Liver (tissue), 9 donors: Measurements from ENCODE around the gene PGLYRP2. TPM values are rescaled to one million over a fixed set of nuclear protein-coding genes. Genes with fewer than 3 reads are reported as not detected.
A peak's percentile ranks its signal among the peaks of the same experiment; 100 is the strongest.
"Not testable (repeated sequence)": the region's sequence is repeated elsewhere in the genome, so short reads cannot be mapped to it uniquely, and the experiment has no call there.

Experiments used
- DNase-seq: peaks from one replicate; pipeline ENCODE4 v3.0.0-alpha.2; 2017; ENCODE audit warnings: low spot score
- H3K27ac ChIP-seq, 2 donors: one replicate each; pipeline ENCODE4 v1.7.0; 2013; ENCODE audit warnings: inconsistent platforms in 2 of 2, low read length in 2 of 2, control low read depth in 1 of 2, low read depth in 1 of 2, mild to moderate bottlenecking in 1 of 2
- H3K27me3 ChIP-seq, 4 donors: one replicate each; pipeline versions ENCODE4 v1.6.1 to v1.7.0; 2013; ENCODE audit warnings: low read length in 3 of 4, inconsistent platforms in 1 of 4, mild to moderate bottlenecking in 1 of 4, moderate library complexity in 1 of 4; ENCODE audit not compliant: control insufficient read depth in 4 of 4, insufficient read depth in 4 of 4
- H3K36me3 ChIP-seq, 4 donors: one replicate each; pipeline versions ENCODE4 v1.6.1 to v1.7.0; 2013; ENCODE audit warnings: low read length in 3 of 4, mild to moderate bottlenecking in 3 of 4, low read depth in 1 of 4, moderate library complexity in 1 of 4; ENCODE audit not compliant: control insufficient read depth in 4 of 4, insufficient read depth in 3 of 4
- H3K4me1 ChIP-seq, 4 donors: one replicate each; pipeline versions ENCODE4 v1.6.1 to v1.7.0; 2013; ENCODE audit warnings: low read length in 3 of 4, mild to moderate bottlenecking in 3 of 4, moderate library complexity in 1 of 4; ENCODE audit not compliant: control insufficient read depth in 4 of 4, insufficient read depth in 4 of 4
- H3K4me3 ChIP-seq, 3 donors: one replicate each; pipeline versions ENCODE4 v1.6.1 to v1.7.0; 2013; ENCODE audit warnings: low read length in 3 of 3, control low read depth in 1 of 3, low read depth in 1 of 3, mild to moderate bottlenecking in 1 of 3
- H3K9ac ChIP-seq, 2 donors: one replicate each; pipeline ENCODE4 v1.7.0; 2013; ENCODE audit warnings: low read length in 2 of 2, mild to moderate bottlenecking in 2 of 2, moderate library complexity in 2 of 2, control low read depth in 1 of 2, low read depth in 1 of 2
- H3K9me3 ChIP-seq, 4 donors: one replicate each; pipeline versions ENCODE4 v1.6.1 to v1.7.0; 2013; ENCODE audit warnings: low read length in 3 of 4; ENCODE audit not compliant: control insufficient read depth in 4 of 4
- FOXA1 ChIP-seq: IDR thresholded peaks from 2 replicates; pipeline ENCODE4 v1.6.1; 2016; ENCODE audit warnings: antibody characterized with exemption
- GABPA ChIP-seq, 2 donors: IDR thresholded peaks in 1 of 2; conservative IDR thresholded peaks in 1 of 2; 2 replicates each; pipeline ENCODE4 v1.6.1; 2016; ENCODE audit warnings: antibody characterized with exemption in 2 of 2, mild to moderate bottlenecking in 1 of 2, moderate library complexity in 1 of 2
- HNF4A ChIP-seq, 2 donors: conservative IDR thresholded peaks; 2 replicates each; pipeline ENCODE4 v1.6.1; 2016; ENCODE audit warnings: antibody characterized with exemption in 2 of 2, mild to moderate bottlenecking in 2 of 2
- HNF4G ChIP-seq: IDR thresholded peaks from 2 replicates; pipeline ENCODE4 v1.6.1; 2016; ENCODE audit warnings: antibody characterized with exemption
- JUND ChIP-seq, 2 donors: IDR thresholded peaks; 2 replicates each; pipeline ENCODE4 v1.6.1; 2016; ENCODE audit warnings: antibody characterized with exemption in 2 of 2
- RAD21 ChIP-seq, 2 donors: IDR thresholded peaks; 2 replicates each; pipeline ENCODE4 v1.6.1; 2016; ENCODE audit warnings: antibody characterized with exemption in 2 of 2, mild to moderate bottlenecking in 2 of 2
- RXRA ChIP-seq, 2 donors: IDR thresholded peaks; 2 replicates each; pipeline ENCODE4 v1.6.1; 2017 to 2018; ENCODE audit warnings: antibody characterized with exemption in 2 of 2, mild to moderate bottlenecking in 1 of 2
- SP1 ChIP-seq: IDR thresholded peaks from 2 replicates; pipeline ENCODE4 v1.6.1; 2018; ENCODE audit warnings: antibody characterized with exemption, mild to moderate bottlenecking
- TAF1 ChIP-seq: conservative IDR thresholded peaks from 2 replicates; pipeline ENCODE4 v1.6.1; 2016; ENCODE audit warnings: antibody characterized with exemption, mild to moderate bottlenecking
- WGBS: extraction: QIAGEN DNeasy Blood & Tissue Kit; methylation state at CpG from one replicate; pipeline ENCODE4 v1.1.7; 2013; 5-methylcytosine and 5-hydroxymethylcytosine counted together
- polyA plus RNA-seq, 2 donors: library from polyadenylated mRNA; stranded (reverse) in 1 of 2; unstranded in 1 of 2; fragments of 200-250 nt in 1 of 2; fragments of >200 nt in 1 of 2; fragmentation: Nextera tagmentation in 1 of 2; extraction: Ambion mirVana in 1 of 2; gene quantifications; one replicate each; pipeline versions ENCODE4 v1.2.1 to v1.2.3, GENCODE V29; 2013 to 2015
- total RNA-seq, 2 donors: library from RNA; depleted of rRNA; stranded (reverse); fragments of >200 nt; gene quantifications; one replicate each; pipeline ENCODE4 v1.2.3, GENCODE V29; 2014
- TF ChIP-seq, protein P1 (sequence below): IDR thresholded peaks from 2 replicates; pipeline ENCODE4 v1.6.1; 2016; ENCODE audit warnings: antibody characterized with exemption, mild to moderate bottlenecking
- TF ChIP-seq, protein P2 (sequence below): IDR thresholded peaks from 2 replicates; pipeline ENCODE4 v1.6.1; 2016; ENCODE audit warnings: antibody characterized with exemption
- TF ChIP-seq, protein P3 (sequence below): IDR thresholded peaks from 2 replicates; pipeline ENCODE4 v1.6.1; 2016; ENCODE audit warnings: antibody characterized with exemption
- donor health status: healthy.
- donor health status: healthy.
- donor health status: healthy.
- donor health status: healthy.
- donor health status: healthy.

The PGLYRP2 gene
- total and polyA plus RNA-seq, 4 donors, result 9.9 to 134 (median 92.4) TPM

DNA sequence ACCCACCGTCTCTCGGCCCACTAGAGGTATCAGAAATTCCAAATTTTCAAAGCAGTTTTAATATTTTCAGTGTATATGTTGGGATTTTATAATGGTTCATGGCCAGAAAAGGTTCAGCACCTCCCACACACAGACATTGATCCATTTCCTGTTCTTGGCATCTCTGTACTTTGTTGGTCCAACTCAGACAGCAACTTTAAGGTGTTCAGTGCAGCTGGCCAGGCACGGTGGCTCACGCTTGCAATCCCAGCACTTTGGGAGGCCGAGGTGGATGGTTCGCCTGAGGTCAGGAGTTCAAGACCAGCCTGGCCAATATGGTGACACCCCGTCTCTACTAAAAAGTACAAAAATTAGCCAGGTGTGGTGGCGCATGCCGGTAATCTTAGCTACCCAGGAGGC lies 35.9 kb upstream of the PGLYRP2 start:
- WGBS, result 51% methylated on average over 9 of the region's 9 CpGs
- not testable (repeated sequence) for H3K27me3 ChIP-seq, DNase-seq, H3K4me3 ChIP-seq, H3K9ac ChIP-seq, H3K36me3 ChIP-seq, H3K9me3 ChIP-seq, H3K4me1 ChIP-seq
- peak overlapping the region; percentile 73 to 92 for H3K27ac ChIP-seq
- TF ChIP-seq HNF4A (conservative IDR thresholded peaks at IDR 0.05) (peak in 1 of 2 donors; percentile 11), RXRA (IDR thresholded peaks at IDR 0.05) (peak in 1 of 2 donors; percentile 10), GABPA (IDR thresholded peaks at IDR 0.05 in 1 of 2, conservative IDR thresholded peaks at IDR 0.05 in 1 of 2) (peak in 1 of 2 donors; percentile 1), SP1 (peak; percentile 4), JUND (IDR thresholded peaks at IDR 0.05) (peak in 1 of 2 donors; percentile 16), TAF1 (peak; percentile 2)

DNA sequence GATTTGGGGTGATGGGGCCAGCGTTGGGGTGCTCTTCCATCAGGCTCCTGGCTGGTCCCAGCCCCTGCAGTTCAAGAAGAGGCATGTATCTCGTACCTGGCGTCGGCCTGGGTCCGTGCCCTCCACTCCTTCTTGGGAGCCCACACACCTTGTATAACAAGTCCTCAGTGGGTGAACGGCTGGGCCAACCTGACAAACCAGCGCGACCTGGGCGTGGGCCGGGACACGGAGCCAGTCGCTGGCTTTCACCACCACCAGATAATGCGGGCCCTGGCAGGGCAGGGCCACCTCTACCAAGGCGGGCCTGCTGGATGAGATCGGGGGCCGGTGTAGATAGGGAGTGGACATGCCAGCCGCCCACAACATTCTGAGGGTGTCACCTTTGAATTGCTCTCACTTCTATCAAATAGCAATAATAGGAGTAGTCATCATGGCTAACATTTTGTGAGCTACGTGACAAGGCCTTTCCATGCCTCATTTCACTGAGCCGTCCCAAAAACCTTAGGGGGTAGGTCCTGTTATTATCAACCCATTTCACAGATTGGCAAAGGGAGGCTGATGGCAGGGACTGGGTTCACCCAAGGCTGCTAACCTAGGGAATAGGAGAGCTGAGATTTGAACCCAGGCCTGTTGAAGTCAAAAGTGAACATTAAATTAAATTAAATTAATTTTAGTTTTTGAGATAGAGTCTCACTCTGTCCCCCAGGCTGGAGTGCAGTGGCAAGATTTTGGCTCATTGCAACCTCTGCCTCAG lies 32.5 kb upstream of the PGLYRP2 start:
- H3K27me3 ChIP-seq, result no peaks in the 10 kb centered on the region
- no peaks in the 10 kb centered on the region for H3K36me3 ChIP-seq
- DNase-seq, result no peak
- 94% methylated on average over 19 of the region's 19 CpGs for WGBS
- H3K9me3 ChIP-seq, result no peaks in the 10 kb centered on the region
- no peak for TF ChIP-seq JUND (IDR thresholded peaks at IDR 0.05)
- TF ChIP-seq, protein P1, sequence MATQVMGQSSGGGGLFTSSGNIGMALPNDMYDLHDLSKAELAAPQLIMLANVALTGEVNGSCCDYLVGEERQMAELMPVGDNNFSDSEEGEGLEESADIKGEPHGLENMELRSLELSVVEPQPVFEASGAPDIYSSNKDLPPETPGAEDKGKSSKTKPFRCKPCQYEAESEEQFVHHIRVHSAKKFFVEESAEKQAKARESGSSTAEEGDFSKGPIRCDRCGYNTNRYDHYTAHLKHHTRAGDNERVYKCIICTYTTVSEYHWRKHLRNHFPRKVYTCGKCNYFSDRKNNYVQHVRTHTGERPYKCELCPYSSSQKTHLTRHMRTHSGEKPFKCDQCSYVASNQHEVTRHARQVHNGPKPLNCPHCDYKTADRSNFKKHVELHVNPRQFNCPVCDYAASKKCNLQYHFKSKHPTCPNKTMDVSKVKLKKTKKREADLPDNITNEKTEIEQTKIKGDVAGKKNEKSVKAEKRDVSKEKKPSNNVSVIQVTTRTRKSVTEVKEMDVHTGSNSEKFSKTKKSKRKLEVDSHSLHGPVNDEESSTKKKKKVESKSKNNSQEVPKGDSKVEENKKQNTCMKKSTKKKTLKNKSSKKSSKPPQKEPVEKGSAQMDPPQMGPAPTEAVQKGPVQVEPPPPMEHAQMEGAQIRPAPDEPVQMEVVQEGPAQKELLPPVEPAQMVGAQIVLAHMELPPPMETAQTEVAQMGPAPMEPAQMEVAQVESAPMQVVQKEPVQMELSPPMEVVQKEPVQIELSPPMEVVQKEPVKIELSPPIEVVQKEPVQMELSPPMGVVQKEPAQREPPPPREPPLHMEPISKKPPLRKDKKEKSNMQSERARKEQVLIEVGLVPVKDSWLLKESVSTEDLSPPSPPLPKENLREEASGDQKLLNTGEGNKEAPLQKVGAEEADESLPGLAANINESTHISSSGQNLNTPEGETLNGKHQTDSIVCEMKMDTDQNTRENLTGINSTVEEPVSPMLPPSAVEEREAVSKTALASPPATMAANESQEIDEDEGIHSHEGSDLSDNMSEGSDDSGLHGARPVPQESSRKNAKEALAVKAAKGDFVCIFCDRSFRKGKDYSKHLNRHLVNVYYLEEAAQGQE, result no peak
- no peak for TF ChIP-seq RAD21 (IDR thresholded peaks at IDR 0.05)
- TF ChIP-seq, protein P2, sequence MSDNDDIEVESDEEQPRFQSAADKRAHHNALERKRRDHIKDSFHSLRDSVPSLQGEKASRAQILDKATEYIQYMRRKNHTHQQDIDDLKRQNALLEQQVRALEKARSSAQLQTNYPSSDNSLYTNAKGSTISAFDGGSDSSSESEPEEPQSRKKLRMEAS, result no peak
- TF ChIP-seq, protein P3, sequence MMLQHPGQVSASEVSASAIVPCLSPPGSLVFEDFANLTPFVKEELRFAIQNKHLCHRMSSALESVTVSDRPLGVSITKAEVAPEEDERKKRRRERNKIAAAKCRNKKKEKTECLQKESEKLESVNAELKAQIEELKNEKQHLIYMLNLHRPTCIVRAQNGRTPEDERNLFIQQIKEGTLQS, result no peak
- no peak for TF ChIP-seq SP1
- no peak for TF ChIP-seq FOXA1
- no peak for TF ChIP-seq HNF4A (conservative IDR thresholded peaks at IDR 0.05)
- no peak for TF ChIP-seq HNF4G
- H3K9ac ChIP-seq, result no peak overlapping the region
- H3K4me3 ChIP-seq, result no peak overlapping the region
- H3K27ac ChIP-seq, result no peak overlapping the region
- H3K4me1 ChIP-seq, result peaks cover 1 to 24% (median 12%) of the 10 kb centered on the region in 4 donors

DNA sequence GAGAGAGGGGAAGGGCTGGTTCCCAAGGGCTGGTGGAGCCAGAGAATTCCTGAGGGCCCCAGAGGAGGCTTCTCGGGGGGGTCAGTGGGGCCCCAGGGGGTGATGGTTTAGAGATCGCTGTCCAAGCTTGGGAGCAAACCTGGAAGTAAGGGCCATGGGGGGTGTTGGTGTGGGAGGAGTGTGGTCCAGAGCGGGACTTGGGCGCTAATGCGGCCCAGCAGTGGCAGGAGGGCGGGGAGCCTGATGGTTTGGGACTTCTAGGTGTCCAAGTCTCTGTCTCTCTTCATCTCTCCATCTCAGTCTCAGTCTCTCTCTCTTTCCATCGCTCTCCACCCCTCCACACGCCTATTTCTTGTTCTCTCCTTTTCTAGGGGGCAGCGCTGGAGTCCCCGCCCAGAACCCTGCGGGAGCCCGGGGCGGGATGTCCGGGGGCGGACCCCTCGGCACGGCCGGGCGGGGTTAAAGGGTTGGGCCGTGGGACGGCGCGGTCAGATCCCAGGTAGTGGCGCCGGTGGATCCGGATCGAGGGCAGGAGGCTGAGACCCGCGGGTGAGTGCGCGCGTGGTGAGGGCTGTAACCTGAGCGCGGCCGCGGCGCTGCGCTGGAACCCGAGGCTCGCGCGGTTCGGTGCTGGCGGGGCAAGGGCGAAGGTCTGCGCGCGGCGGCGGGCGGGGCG lies 28.9 kb upstream of the PGLYRP2 start, which contains the start of gene CYP4F22:
Gene CYP4F22 (plus strand): TSS at position 491 of the 676 bp plus-strand sequence. CDS start 16,812 bp downstream, outside the sequence.
- Histone ChIP-seq H3K4me3 (peak within 1 kb of the TSS in 2 of 3 donors; percentile 31 to 45), H3K36me3 (no peaks in the 10 kb centered on the region), H3K27me3 (no peaks in the 10 kb centered on the region), H3K9ac (no peak within 1 kb of the TSS), H3K9me3 (no peaks in the 10 kb centered on the region), H3K27ac (peak within 1 kb of the TSS in 1 of 2 donors; percentile 26), H3K4me1 (peaks cover 4 to 31% (median 19%) of the 10 kb centered on the region in 4 donors)
- 9% methylated on average over 52 of the region's 52 CpGs for WGBS
- DNase-seq, result no peak
- TF ChIP-seq JUND (IDR thresholded peaks at IDR 0.05) (no peak), HNF4A (conservative IDR thresholded peaks at IDR 0.05) (no peak)
